SK-N-SH treated with all-trans-retinoic acid at 6 μM for 48 hours (cell line): ENCODE results near the gene SLC28A2.
"Not testable (repeated sequence)": the region's sequence is repeated elsewhere in the genome, so short reads cannot be mapped to it uniquely, and the experiment has no call there.

Experiments used
- ATAC-seq: fragments of 200-7000 bp; cut with Tn5 transposase; 3 replicates; pipeline ENCODE4 v1.9.1; 2020; ENCODE audit warnings: mild to moderate bottlenecking, moderate library complexity
- ARNTL ChIP-seq: fragments of 450-650 bp; formaldehyde crosslinking; IDR thresholded peaks from 2 replicates; pipeline ENCODE4 v1.5.0; 2020; ENCODE audit warnings: low read depth, mild to moderate bottlenecking, moderate library complexity, borderline replicate concordance
- BACH2 ChIP-seq: fragments of 250-450 bp; sonication (Bioruptor Pico); IDR thresholded peaks from 2 replicates; pipeline ENCODE4 v1.9.0; 2021; ENCODE audit warnings: mild to moderate bottlenecking, borderline replicate concordance
- CREB5 ChIP-seq: fragments of 250-450 bp; sonication (Bioruptor Pico); IDR thresholded peaks from 2 replicates; pipeline ENCODE4 v1.5.1; 2020; ENCODE audit warnings: low read depth, mild to moderate bottlenecking, moderate library complexity
- CSDC2 ChIP-seq: fragments of 250-450 bp; sonication (Bioruptor Pico); IDR thresholded peaks from 2 replicates; pipeline ENCODE4 v1.5.0; 2020; ENCODE audit warnings: mild to moderate bottlenecking, moderate library complexity
- CSRNP3 ChIP-seq: fragments of 250-450 bp; sonication (Bioruptor Pico); IDR thresholded peaks from 2 replicates; pipeline ENCODE4 v1.5.1; 2021; ENCODE audit warnings: mild to moderate bottlenecking, moderate library complexity
- ESRRG ChIP-seq: fragments of 250-450 bp; sonication (Bioruptor Pico); IDR thresholded peaks from 2 replicates; pipeline ENCODE4 v1.6.1; 2021; ENCODE audit warnings: mild to moderate bottlenecking
- GLIS3 ChIP-seq: fragments of 250-450 bp; sonication (Bioruptor Pico); IDR thresholded peaks from 2 replicates; pipeline ENCODE4 v1.5.0; 2020; ENCODE audit warnings: mild to moderate bottlenecking, moderate library complexity
- ISL1 ChIP-seq: fragments of 250-450 bp; sonication (Bioruptor Pico); IDR thresholded peaks from 2 replicates; pipeline ENCODE4 v2.1.2; 2022; ENCODE audit warnings: mild to moderate bottlenecking, moderate library complexity
- OSR1 ChIP-seq: fragments of 250-450 bp; sonication (Bioruptor Pico); IDR thresholded peaks from 2 replicates; pipeline ENCODE4 v1.8.0; 2022; ENCODE audit warnings: moderate library complexity, mild to moderate bottlenecking, inconsistent platforms
- PATZ1 ChIP-seq: fragments of 250-450 bp; sonication (Bioruptor Pico); IDR thresholded peaks from 2 replicates; pipeline ENCODE4 v1.8.0; 2020; ENCODE audit warnings: mild to moderate bottlenecking, moderate library complexity, borderline replicate concordance
- PPARA ChIP-seq: fragments of 250-450 bp; sonication (Bioruptor Pico); IDR thresholded peaks from 2 replicates; pipeline ENCODE4 v1.5.0; 2020; ENCODE audit warnings: mild to moderate bottlenecking, borderline replicate concordance
- RARB ChIP-seq: fragments of 250-450 bp; sonication (Bioruptor Pico); IDR thresholded peaks from 2 replicates; pipeline ENCODE4 v1.8.0; 2021; ENCODE audit warnings: mild to moderate bottlenecking, moderate library complexity
- SNAI2 ChIP-seq: fragments of 250-450 bp; sonication (Bioruptor Pico); IDR thresholded peaks from 2 replicates; pipeline ENCODE4 v1.5.0; 2020; ENCODE audit warnings: mild to moderate bottlenecking, moderate library complexity
- TCF4 ChIP-seq: fragments of 250-450 bp; sonication (Bioruptor Pico); IDR thresholded peaks from 2 replicates; pipeline ENCODE4 v1.8.0; 2021; ENCODE audit warnings: mild to moderate bottlenecking, moderate library complexity, borderline replicate concordance
- TOX ChIP-seq: fragments of 250-450 bp; sonication (Bioruptor Pico); IDR thresholded peaks from 2 replicates; pipeline ENCODE4 v1.8.0; 2021; ENCODE audit warnings: mild to moderate bottlenecking, moderate library complexity, borderline replicate concordance
- ZC3H10 ChIP-seq: fragments of 250-450 bp; sonication (Bioruptor Pico); IDR thresholded peaks from 2 replicates; pipeline ENCODE4 v1.5.1; 2021; ENCODE audit warnings: mild to moderate bottlenecking, moderate library complexity
- ZFP3 ChIP-seq: fragments of 250-450 bp; sonication (Bioruptor Pico); IDR thresholded peaks from 2 replicates; pipeline ENCODE4 v1.5.0; 2020; ENCODE audit warnings: mild to moderate bottlenecking, moderate library complexity
- ZFP30 ChIP-seq: fragments of 450-650 bp; formaldehyde crosslinking; IDR thresholded peaks from 2 replicates; pipeline ENCODE4 v1.5.0; 2022; ENCODE audit warnings: mild to moderate bottlenecking, moderate library complexity
- ZNF565 ChIP-seq: fragments of 450-650 bp; formaldehyde crosslinking; conservative IDR thresholded peaks from 2 replicates; pipeline ENCODE4 v1.5.0; 2020; ENCODE audit warnings: low read depth, mild to moderate bottlenecking, moderate library complexity
- ZNF70 ChIP-seq: fragments of 450-650 bp; formaldehyde crosslinking; IDR thresholded peaks from 2 replicates; pipeline ENCODE4 v1.5.0; 2020; ENCODE audit warnings: mild to moderate bottlenecking, moderate library complexity
- ZNF8 ChIP-seq: fragments of 450-650 bp; formaldehyde crosslinking; IDR thresholded peaks from 2 replicates; pipeline ENCODE4 v1.5.0; 2020; ENCODE audit warnings: mild to moderate bottlenecking, moderate library complexity
- TF ChIP-seq, protein P1 (sequence below): fragments of 250-450 bp; sonication (Bioruptor Pico); IDR thresholded peaks from 2 replicates; pipeline ENCODE4 v1.5.0; 2020; ENCODE audit warnings: mild to moderate bottlenecking, moderate library complexity

The SLC28A2 gene

GRCh38 chr15:45288947-45289346 lies 36.9 kb downstream of the SLC28A2 start:
- TF ChIP-seq, protein P1, sequence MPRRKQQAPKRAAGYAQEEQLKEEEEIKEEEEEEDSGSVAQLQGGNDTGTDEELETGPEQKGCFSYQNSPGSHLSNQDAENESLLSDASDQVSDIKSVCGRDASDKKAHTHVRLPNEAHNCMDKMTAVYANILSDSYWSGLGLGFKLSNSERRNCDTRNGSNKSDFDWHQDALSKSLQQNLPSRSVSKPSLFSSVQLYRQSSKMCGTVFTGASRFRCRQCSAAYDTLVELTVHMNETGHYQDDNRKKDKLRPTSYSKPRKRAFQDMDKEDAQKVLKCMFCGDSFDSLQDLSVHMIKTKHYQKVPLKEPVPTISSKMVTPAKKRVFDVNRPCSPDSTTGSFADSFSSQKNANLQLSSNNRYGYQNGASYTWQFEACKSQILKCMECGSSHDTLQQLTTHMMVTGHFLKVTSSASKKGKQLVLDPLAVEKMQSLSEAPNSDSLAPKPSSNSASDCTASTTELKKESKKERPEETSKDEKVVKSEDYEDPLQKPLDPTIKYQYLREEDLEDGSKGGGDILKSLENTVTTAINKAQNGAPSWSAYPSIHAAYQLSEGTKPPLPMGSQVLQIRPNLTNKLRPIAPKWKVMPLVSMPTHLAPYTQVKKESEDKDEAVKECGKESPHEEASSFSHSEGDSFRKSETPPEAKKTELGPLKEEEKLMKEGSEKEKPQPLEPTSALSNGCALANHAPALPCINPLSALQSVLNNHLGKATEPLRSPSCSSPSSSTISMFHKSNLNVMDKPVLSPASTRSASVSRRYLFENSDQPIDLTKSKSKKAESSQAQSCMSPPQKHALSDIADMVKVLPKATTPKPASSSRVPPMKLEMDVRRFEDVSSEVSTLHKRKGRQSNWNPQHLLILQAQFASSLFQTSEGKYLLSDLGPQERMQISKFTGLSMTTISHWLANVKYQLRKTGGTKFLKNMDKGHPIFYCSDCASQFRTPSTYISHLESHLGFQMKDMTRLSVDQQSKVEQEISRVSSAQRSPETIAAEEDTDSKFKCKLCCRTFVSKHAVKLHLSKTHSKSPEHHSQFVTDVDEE (CRISPR knock-in tag): no peak
- no peak for TF ChIP-seq ISL1 (CRISPR knock-in tag)
- no peak for TF ChIP-seq RARB (CRISPR knock-in tag)
- no peak for TF ChIP-seq ESRRG
- TF ChIP-seq PATZ1: no peak
- TF ChIP-seq TCF4 (CRISPR knock-in tag): no peak
- no peak for ATAC-seq

DNA sequence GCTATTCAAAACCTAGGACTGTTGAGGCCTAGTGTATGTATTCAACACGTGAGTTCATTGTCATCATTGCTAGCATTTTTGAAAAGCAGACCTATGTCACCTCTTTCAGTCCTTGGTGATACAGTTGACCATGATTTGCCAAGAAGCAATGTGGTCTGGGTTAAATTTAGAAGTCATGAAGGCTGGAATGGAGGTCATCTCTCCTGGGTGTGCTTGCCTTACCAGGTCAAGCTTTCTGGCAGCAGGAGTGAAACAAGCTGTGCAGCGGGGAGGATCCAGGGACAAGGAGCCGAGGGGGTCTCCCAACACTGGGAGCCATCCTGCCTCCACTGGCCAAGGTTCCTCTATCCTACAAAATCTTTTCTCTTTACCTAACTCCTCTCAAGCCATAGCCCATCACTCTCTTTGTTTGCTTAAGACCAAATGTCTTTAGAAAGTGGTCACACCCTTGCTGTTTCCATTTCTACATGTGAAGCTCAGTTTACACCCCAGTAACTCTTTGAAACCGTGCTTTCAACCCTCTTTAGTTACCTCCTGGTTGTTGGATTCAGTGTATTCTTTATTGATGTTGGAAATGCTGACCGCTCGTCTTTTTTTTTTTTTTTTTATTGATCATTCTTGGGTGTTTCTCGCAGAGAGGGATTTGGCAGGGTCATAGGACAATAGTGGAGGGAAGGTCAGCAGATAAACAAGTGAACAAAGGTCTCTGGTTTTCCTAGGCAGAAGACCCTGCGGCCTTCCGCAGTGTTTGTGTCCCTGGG lies 40.0 kb downstream of the SLC28A2 start:
- no peak for ATAC-seq
- TF ChIP-seq ARNTL (CRISPR knock-in tag) (no peak), ISL1 (CRISPR knock-in tag) (no peak), CSRNP3 (CRISPR knock-in tag) (no peak), CSDC2 (CRISPR knock-in tag) (no peak), ZNF70 (CRISPR knock-in tag) (no peak), TCF4 (CRISPR knock-in tag) (no peak), SNAI2 (CRISPR knock-in tag) (no peak), ZFP30 (CRISPR knock-in tag) (no peak), CREB5 (CRISPR knock-in tag) (no peak), ZNF565 (CRISPR knock-in tag) (no peak), ZNF8 (no peak), ESRRG (no peak), ZC3H10 (CRISPR knock-in tag) (no peak), ZFP3 (CRISPR knock-in tag) (no peak), BACH2 (no peak)

DNA sequence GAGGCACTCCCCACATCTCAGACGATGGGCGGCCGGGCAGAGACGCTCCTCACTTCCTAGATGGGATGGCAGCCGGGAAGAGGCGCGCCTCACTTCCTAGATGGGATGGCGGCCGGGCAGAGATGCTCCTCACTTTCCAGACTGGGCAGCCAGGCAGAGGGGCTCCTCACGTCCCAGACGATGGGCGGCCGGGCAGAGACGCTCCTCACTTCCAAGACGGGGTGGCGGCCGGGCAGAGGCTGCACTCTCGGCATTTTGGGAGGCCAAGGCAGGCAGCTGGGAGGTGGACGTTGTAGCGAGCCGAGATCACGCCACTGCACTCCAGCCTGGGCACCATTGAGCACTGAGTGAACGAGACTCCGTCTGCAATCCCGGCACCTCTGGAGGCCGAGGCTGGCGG lies 41.3 kb downstream of the SLC28A2 start:
- ATAC-seq: not testable (repeated sequence)

DNA sequence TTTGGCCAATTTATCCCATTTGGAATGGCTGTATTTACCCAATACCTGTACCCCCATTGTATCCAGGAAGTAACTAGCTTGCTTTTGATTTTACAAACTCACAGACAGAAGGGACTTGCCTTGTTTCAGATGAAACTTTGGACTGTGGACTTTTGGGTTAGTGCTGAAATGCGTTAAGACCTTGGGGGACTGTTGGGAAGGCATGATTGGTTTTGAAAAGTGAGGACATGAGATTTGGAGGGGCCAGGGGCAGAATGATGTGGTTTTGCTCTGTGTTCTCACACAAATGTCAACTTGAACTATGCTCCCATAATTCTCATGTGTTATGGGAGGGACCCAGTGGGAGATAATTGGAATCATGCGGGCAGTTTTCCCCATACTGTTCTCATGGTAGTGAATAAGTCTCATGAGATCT lies 46.9 kb downstream of the SLC28A2 start:
- ATAC-seq: not testable (repeated sequence)

DNA sequence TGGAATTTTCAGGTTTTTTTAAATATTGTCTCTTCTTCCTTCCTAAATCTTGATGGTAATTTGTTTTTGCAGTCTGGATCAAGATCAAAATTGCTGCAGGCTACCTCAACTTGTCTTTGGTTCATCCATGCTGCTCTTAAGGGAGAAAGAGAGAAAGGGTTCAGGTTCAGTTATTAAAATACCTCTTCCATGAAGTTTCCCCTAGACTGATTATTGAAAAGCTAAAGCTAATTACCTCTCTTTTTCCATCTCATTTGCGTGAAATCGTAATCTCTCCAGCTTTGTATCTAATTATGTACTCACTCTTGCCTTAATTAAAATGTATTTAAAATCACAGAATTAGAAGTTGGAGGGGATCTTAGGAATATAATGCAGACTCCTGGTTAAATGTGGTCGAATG lies 52.7 kb downstream of the SLC28A2 start:
- TF ChIP-seq ARNTL (CRISPR knock-in tag): no peak
- TF ChIP-seq ZFP30 (CRISPR knock-in tag): no peak
- TF ChIP-seq ISL1 (CRISPR knock-in tag): no peak
- TF ChIP-seq TCF4 (CRISPR knock-in tag): no peak
- TF ChIP-seq OSR1 (CRISPR knock-in tag): no peak
- TF ChIP-seq CREB5 (CRISPR knock-in tag): no peak
- TF ChIP-seq GLIS3 (CRISPR knock-in tag): no peak
- TF ChIP-seq CSDC2 (CRISPR knock-in tag): no peak
- no peak for TF ChIP-seq PPARA
- TF ChIP-seq BACH2: no peak
- no peak for TF ChIP-seq ZNF70 (CRISPR knock-in tag)
- no peak for TF ChIP-seq ZFP3 (CRISPR knock-in tag)
- TF ChIP-seq CSRNP3 (CRISPR knock-in tag): no peak
- no peak for TF ChIP-seq TOX
- no peak for TF ChIP-seq ZNF8
- ATAC-seq: no peak
